ENCODE measurements around the gene SIGLECL1. TPM values are rescaled to one million over a fixed set of nuclear protein-coding genes. Genes with fewer than 3 reads are reported as not detected.
"Not testable (repeated sequence)": the region's sequence is repeated elsewhere in the genome, so short reads cannot be mapped to it uniquely, and the experiment has no call there.

Gene SIGLECL1
- total RNA-seq (not detected), polyA plus RNA-seq (not detected)
- long read RNA-seq, donor 1, result 0 reads
- long read RNA-seq, donor 2, result 0 reads

- H3K9me3 ChIP-seq (ENCODE audit: control insufficient read depth, low read length), result no peaks in the 10 kb centered on the region
- no peak within 1 kb of the TSS for H3K4me3 ChIP-seq (ENCODE audit: low read length in 2 of 2)
- no peak within 1 kb of the TSS for H3K27ac ChIP-seq (ENCODE audit: low read depth in 1 of 2, low read length in 2 of 2)
- H3K27me3 ChIP-seq (ENCODE audit: control insufficient read depth in 1 of 2, insufficient read depth in 2 of 2, low read length in 1 of 2), result no peaks in the 10 kb centered on the region
- no peaks in the 10 kb centered on the region for H3K4me1 ChIP-seq (ENCODE audit: control insufficient read depth in 1 of 2, insufficient read depth in 2 of 2, low read length in 2 of 2)
- no peaks in the 10 kb centered on the region for H3K36me3 ChIP-seq (ENCODE audit: control insufficient read depth in 1 of 2, insufficient read depth in 2 of 2, low read length in 1 of 2)
- 91 to 92% methylated on average over 23 of the region's 23 CpGs for WGBS, 2 donors
- ATAC-seq (ENCODE audit: low FRiP score), result no peak
- DNase-seq, result no peak
- intact Hi-C loops (cut with DNase I), result no loop called here
These were observed at the start of gene SIGLECL1 for GRCh38 chr19:51250786-51251467. TSS of gene SIGLECL1 (plus strand) at chr19:51251080. CDS start at chr19:51264073, 12,993 bp downstream.

- Histone ChIP-seq H3K4me3 (ENCODE audit: low read length in 2 of 2) (no peak overlapping the region), H3K36me3 (ENCODE audit: control insufficient read depth in 1 of 2, insufficient read depth in 2 of 2, low read length in 1 of 2) (no peaks in the 10 kb centered on the region), H3K9me3 (ENCODE audit: control insufficient read depth, low read length) (no peaks in the 10 kb centered on the region), H3K27ac (ENCODE audit: low read depth in 1 of 2, low read length in 2 of 2) (no peak overlapping the region), H3K4me1 (ENCODE audit: control insufficient read depth in 1 of 2, insufficient read depth in 2 of 2, low read length in 2 of 2) (no peaks in the 10 kb centered on the region), H3K27me3 (ENCODE audit: control insufficient read depth in 1 of 2, insufficient read depth in 2 of 2, low read length in 1 of 2) (no peaks in the 10 kb centered on the region)
- WGBS, 2 donors, result 57 to 61% methylated on average over 5 of the region's 5 CpGs
- ATAC-seq (ENCODE audit: low FRiP score), result no peak
- no peak for DNase-seq
- intact Hi-C loops (cut with DNase I), result no loop called here
These were observed 49.2 kb upstream of the SIGLECL1 start for GRCh38 chr19:51201712-51202111.

DNA sequence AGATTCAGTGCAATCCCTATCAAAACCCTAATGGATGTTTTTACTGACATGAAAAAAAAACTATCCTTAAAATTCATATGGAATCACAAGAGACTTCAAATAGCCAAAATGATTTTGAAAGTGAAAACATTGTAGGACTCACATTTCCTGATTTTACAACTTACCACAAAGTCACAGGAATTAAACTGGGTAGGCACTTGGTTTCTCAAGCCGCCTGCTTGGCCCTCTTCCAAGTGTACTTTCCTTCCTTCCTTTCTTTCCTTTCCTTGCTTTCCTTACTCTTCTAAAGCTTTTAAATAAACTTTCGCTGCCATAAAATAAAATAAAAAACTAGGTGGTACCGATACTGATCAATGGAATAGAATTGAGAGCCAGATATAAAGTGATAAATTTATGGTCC is 47.0 kb upstream of the SIGLECL1 start:
- no peak overlapping the region for H3K27ac ChIP-seq (ENCODE audit: low read depth in 1 of 2, low read length in 2 of 2)
- no peaks in the 10 kb centered on the region for H3K4me1 ChIP-seq (ENCODE audit: control insufficient read depth in 1 of 2, insufficient read depth in 2 of 2, low read length in 2 of 2)
- 62 to 67% methylated on average over 3 of the region's 3 CpGs for WGBS, 2 donors
- intact Hi-C loops (cut with DNase I), result no loop called here
- H3K4me3 ChIP-seq (ENCODE audit: low read length in 2 of 2), result no peak overlapping the region
- DNase-seq (no peak), ATAC-seq (ENCODE audit: low FRiP score) (no peak)
- H3K36me3 ChIP-seq (ENCODE audit: control insufficient read depth in 1 of 2, insufficient read depth in 2 of 2, low read length in 1 of 2), result no peaks in the 10 kb centered on the region
- peaks cover 1% of the 10 kb centered on the region for H3K9me3 ChIP-seq (ENCODE audit: control insufficient read depth, low read length)
- H3K27me3 ChIP-seq (ENCODE audit: control insufficient read depth in 1 of 2, insufficient read depth in 2 of 2, low read length in 1 of 2), result no peaks in the 10 kb centered on the region

- no peak overlapping the region for H3K4me3 ChIP-seq (ENCODE audit: low read length in 2 of 2)
- WGBS, 2 donors, result 73 to 79% methylated on average over 6 of the region's 6 CpGs
- no peak overlapping the region for H3K27ac ChIP-seq (ENCODE audit: low read depth in 1 of 2, low read length in 2 of 2)
- no peaks in the 10 kb centered on the region for H3K27me3 ChIP-seq (ENCODE audit: control insufficient read depth in 1 of 2, insufficient read depth in 2 of 2, low read length in 1 of 2)
- DNase-seq (peak in 1 of 2 donors; percentile 27), ATAC-seq (ENCODE audit: low FRiP score) (no peak)
- no peaks in the 10 kb centered on the region for H3K36me3 ChIP-seq (ENCODE audit: control insufficient read depth in 1 of 2, insufficient read depth in 2 of 2, low read length in 1 of 2)
- no peaks in the 10 kb centered on the region for H3K4me1 ChIP-seq (ENCODE audit: control insufficient read depth in 1 of 2, insufficient read depth in 2 of 2, low read length in 2 of 2)
- H3K9me3 ChIP-seq (ENCODE audit: control insufficient read depth, low read length), result peaks cover 2% of the 10 kb centered on the region
- intact Hi-C loops (cut with DNase I), result no loop called here
These were observed 46.6 kb upstream of the SIGLECL1 start for GRCh38 chr19:51204321-51204720.

- DNase-seq, result no peak
- intact Hi-C loops (cut with DNase I), result no loop called here
- no peak for ATAC-seq (ENCODE audit: low FRiP score)
- Histone ChIP-seq H3K36me3 (ENCODE audit: control insufficient read depth in 1 of 2, insufficient read depth in 2 of 2, low read length in 1 of 2) (no peaks in the 10 kb centered on the region), H3K4me1 (ENCODE audit: control insufficient read depth in 1 of 2, insufficient read depth in 2 of 2, low read length in 2 of 2) (no peaks in the 10 kb centered on the region), H3K4me3 (ENCODE audit: low read length in 2 of 2) (no peak overlapping the region), H3K27me3 (ENCODE audit: control insufficient read depth in 1 of 2, insufficient read depth in 2 of 2, low read length in 1 of 2) (no peaks in the 10 kb centered on the region), H3K27ac (ENCODE audit: low read depth in 1 of 2, low read length in 2 of 2) (no peak overlapping the region), H3K9me3 (ENCODE audit: control insufficient read depth, low read length) (peaks cover 2% of the 10 kb centered on the region)
- WGBS, 2 donors, result 64% methylated on average over 2 of the region's 2 CpGs
These were observed 43.1 kb upstream of the SIGLECL1 start for GRCh38 chr19:51207747-51208146.

DNA sequence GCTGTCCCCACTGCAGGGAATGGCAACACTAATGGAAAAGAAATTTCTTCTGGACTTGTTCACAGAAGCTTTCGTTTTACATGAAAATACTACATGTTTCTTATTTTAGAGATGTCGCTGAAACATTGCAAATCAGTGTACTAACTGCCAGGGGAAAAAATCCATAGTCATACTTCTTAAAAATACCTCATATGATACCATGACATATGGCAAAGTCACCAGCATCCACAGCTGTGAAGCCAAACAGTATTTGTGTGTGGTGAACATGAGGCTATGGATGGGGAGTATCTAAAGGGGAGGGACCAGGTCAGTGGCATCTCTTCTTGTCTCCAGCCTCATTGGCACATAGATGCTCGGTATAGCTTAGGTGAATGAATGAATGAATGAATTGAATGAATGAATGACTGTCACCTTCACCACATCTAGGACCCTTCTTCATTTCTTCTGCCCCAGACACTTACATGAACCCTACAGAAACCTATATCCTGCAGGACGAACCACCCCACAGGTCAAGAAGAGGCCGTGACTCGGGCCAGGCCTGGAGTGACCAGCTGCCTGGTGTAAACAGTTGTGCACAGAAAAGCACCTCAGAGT is 40.6 kb upstream of the SIGLECL1 start:
- no peak overlapping the region for H3K27ac ChIP-seq (ENCODE audit: low read depth in 1 of 2, low read length in 2 of 2)
- no peak for ATAC-seq (ENCODE audit: low FRiP score)
- peaks cover 2% of the 10 kb centered on the region for H3K9me3 ChIP-seq (ENCODE audit: control insufficient read depth, low read length)
- intact Hi-C loops (cut with DNase I), result no loop called here
- H3K4me3 ChIP-seq (ENCODE audit: low read length in 2 of 2), result no peak overlapping the region
- no peaks in the 10 kb centered on the region for H3K4me1 ChIP-seq (ENCODE audit: control insufficient read depth in 1 of 2, insufficient read depth in 2 of 2, low read length in 2 of 2)
- peak in 1 of 2 donors; percentile 38 for DNase-seq
- no peaks in the 10 kb centered on the region for H3K36me3 ChIP-seq (ENCODE audit: control insufficient read depth in 1 of 2, insufficient read depth in 2 of 2, low read length in 1 of 2)
- H3K27me3 ChIP-seq (ENCODE audit: control insufficient read depth in 1 of 2, insufficient read depth in 2 of 2, low read length in 1 of 2), result no peaks in the 10 kb centered on the region
- 76 to 81% methylated on average over 6 of the region's 6 CpGs for WGBS, 2 donors

DNA sequence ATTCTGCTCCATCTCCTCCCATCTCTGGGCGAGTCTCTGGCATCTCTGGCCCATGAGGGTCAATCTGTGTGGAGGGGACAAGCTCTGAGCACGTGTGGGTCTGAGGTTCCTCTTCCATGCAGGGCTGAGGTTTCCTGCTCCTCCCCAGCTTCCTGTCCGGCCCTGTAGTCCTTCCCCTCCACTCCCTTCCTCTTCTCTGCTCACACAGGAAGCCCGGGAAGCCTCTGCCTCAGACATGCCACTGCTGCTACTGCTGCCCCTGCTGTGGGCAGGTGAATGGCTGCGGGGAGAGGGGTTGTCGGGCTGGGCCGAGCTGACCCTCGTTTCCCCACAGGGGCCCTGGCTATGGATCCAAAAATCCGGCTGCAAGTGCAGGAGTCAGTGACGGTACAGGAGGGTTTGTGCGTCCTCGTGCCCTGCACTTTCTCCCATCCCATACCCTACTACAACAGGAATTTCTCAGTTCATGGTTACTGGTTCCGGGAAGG is 40.0 kb upstream of the SIGLECL1 start:
- H3K27me3 ChIP-seq (ENCODE audit: control insufficient read depth in 1 of 2, insufficient read depth in 2 of 2, low read length in 1 of 2); H3K4me3 ChIP-seq (ENCODE audit: low read length in 2 of 2); H3K27ac ChIP-seq (ENCODE audit: low read depth in 1 of 2, low read length in 2 of 2); intact Hi-C loops (cut with DNase I); H3K36me3 ChIP-seq (ENCODE audit: control insufficient read depth in 1 of 2, insufficient read depth in 2 of 2, low read length in 1 of 2); H3K9me3 ChIP-seq (ENCODE audit: control insufficient read depth, low read length); H3K4me1 ChIP-seq (ENCODE audit: control insufficient read depth in 1 of 2, insufficient read depth in 2 of 2, low read length in 2 of 2): not testable (repeated sequence)
- DNase-seq, result peak; percentile 70 to 75
- ATAC-seq (ENCODE audit: low FRiP score), result peak; percentile 52
- WGBS, 2 donors, result 60 to 67% methylated on average over 13 of the region's 13 CpGs

GRCh38 chr19:51211833-51212232 is 39.0 kb upstream of the SIGLECL1 start:
- peaks cover 0 to under 1% of the 10 kb centered on the region in 2 donors for H3K27me3 ChIP-seq (ENCODE audit: control insufficient read depth in 1 of 2, insufficient read depth in 2 of 2, low read length in 1 of 2)
- DNase-seq (peak in 1 of 2 donors; percentile 69), ATAC-seq (ENCODE audit: low FRiP score) (no peak)
- intact Hi-C loops (cut with DNase I), result no loop called here
- H3K27ac ChIP-seq (ENCODE audit: low read depth in 1 of 2, low read length in 2 of 2), result no peak overlapping the region
- no peaks in the 10 kb centered on the region for H3K4me1 ChIP-seq (ENCODE audit: control insufficient read depth in 1 of 2, insufficient read depth in 2 of 2, low read length in 2 of 2)
- no peaks in the 10 kb centered on the region for H3K36me3 ChIP-seq (ENCODE audit: control insufficient read depth in 1 of 2, insufficient read depth in 2 of 2, low read length in 1 of 2)
- H3K4me3 ChIP-seq (ENCODE audit: low read length in 2 of 2), result no peak overlapping the region
- WGBS, 2 donors, result 80 to 83% methylated on average over 9 of the region's 9 CpGs
- peaks cover 2% of the 10 kb centered on the region for H3K9me3 ChIP-seq (ENCODE audit: control insufficient read depth, low read length)

DNA sequence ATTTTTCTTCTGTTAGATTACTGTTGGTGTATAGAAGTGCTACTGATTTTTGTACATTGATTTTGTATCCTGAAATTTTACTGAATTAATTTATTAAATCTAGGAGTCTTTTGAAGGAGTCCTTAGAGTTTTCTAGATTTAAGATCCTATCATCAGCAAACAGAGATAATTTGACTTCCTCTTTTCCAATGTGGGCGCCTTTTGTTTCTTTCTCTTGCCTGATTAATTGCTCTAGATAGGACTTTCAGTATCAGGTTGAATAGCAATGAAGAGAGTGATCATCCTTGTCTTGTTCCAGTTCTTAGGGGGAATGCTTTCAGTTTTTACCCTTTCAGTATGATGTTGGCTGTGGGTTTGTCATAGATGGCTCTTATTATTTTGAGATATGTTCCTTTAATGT is 31.6 kb upstream of the SIGLECL1 start:
- ATAC-seq (ENCODE audit: low FRiP score) (no peak), DNase-seq (no peak)
- 77% methylated on average over 1 of the region's 1 CpG for WGBS, 2 donors
- peaks cover 0 to 2% of the 10 kb centered on the region in 2 donors for H3K27me3 ChIP-seq (ENCODE audit: control insufficient read depth in 1 of 2, insufficient read depth in 2 of 2, low read length in 1 of 2)
- H3K36me3 ChIP-seq (ENCODE audit: control insufficient read depth in 1 of 2, insufficient read depth in 2 of 2, low read length in 1 of 2), result no peaks in the 10 kb centered on the region
- no peak overlapping the region for H3K4me3 ChIP-seq (ENCODE audit: low read length in 2 of 2)
- no peaks in the 10 kb centered on the region for H3K4me1 ChIP-seq (ENCODE audit: control insufficient read depth in 1 of 2, insufficient read depth in 2 of 2, low read length in 2 of 2)
- intact Hi-C loops (cut with DNase I), result no loop called here
- H3K27ac ChIP-seq (ENCODE audit: low read depth in 1 of 2, low read length in 2 of 2), result no peak overlapping the region
- peaks cover 4% of the 10 kb centered on the region for H3K9me3 ChIP-seq (ENCODE audit: control insufficient read depth, low read length)

All from aorta (tissue), 5 donors.